ENCODE results near the gene RNF5. TPM values are rescaled to one million over a fixed set of nuclear protein-coding genes. Genes with fewer than 3 reads are reported as not detected.

Gene RNF5
- total and polyA plus RNA-seq, 9 of the 15 experiments (the other 6 are each of a cell fraction or from before 2014, with no cell fraction given) = 62.2 to 245 (median 129) TPM

GRCh38 chr6:32194825-32195651 is 16.8 kb downstream of the RNF5 start (continued):
- TF ChIP-seq CLOCK (CRISPR knock-in tag; IDR thresholded peaks at IDR 0.05; ENCODE audit: borderline replicate concordance) (no peak), GTF2F1 (IDR thresholded peaks at IDR 0.05; ENCODE audit: low read depth, low read length) (0 out of 2 replicates have a peak, but pooled peaks have one; percentile 13), ARID3A (IDR thresholded peaks at IDR 0.05; ENCODE audit: borderline replicate concordance, low read depth, low read length) (no peak), GTF3C2 (IDR thresholded peaks at IDR 0.05; ENCODE audit: borderline replicate concordance, extremely low read depth, insufficient read length) (no peak), RCOR1 (IDR thresholded peaks at IDR 0.05; ENCODE audit: borderline replicate concordance in 1 of 2, low read depth in 2 of 2, low read length in 2 of 2) (peak in 1 of 2 experiments; percentile 16; a peak in 1 of 4 replicates), NFRKB (IDR thresholded peaks at IDR 0.05; ENCODE audit: low read depth) (peak; percentile 69; the same call in 1 of the 2 replicates), MAZ (CRISPR knock-in tag; conservative IDR thresholded peaks at IDR 0.05 in 1 of 2, IDR thresholded peaks at IDR 0.05 in 1 of 2) (no peak), CEBPB (tag; IDR thresholded peaks at IDR 0.05) (no peak), SRSF7 (optimal IDR thresholded peaks at IDR 0.05; ENCODE audit: low read depth, low read length) (no peak), ZKSCAN3 (CRISPR knock-in tag; IDR thresholded peaks at IDR 0.05) (no peak), PTTG1 (tag; IDR thresholded peaks at IDR 0.05; ENCODE audit: low read depth) (no peak), HMGN3 (IDR thresholded peaks at IDR 0.05; ENCODE audit: borderline replicate concordance, extremely low read depth, insufficient read length, low read depth, low read length) (no peak), ZNF212 (CRISPR knock-in tag; IDR thresholded peaks at IDR 0.05) (no peak), CREB5 (CRISPR knock-in tag; IDR thresholded peaks at IDR 0.05) (no peak), POLR2AphosphoS2 (IDR thresholded peaks at IDR 0.05; ENCODE audit: low read length) (no peak), ZNF764 (CRISPR knock-in tag; IDR thresholded peaks at IDR 0.05; ENCODE audit: low read depth) (no peak)

All from K562 (cell line).